ENCODE results near the gene ANGPT4. TPM values are rescaled to one million over a fixed set of nuclear protein-coding genes. Genes with fewer than 3 reads are reported as not detected.

The ANGPT4 gene
- total RNA-seq, 1 experiment from 2014 or later, result 0.20 TPM

- TF ChIP-seq, protein P1, sequence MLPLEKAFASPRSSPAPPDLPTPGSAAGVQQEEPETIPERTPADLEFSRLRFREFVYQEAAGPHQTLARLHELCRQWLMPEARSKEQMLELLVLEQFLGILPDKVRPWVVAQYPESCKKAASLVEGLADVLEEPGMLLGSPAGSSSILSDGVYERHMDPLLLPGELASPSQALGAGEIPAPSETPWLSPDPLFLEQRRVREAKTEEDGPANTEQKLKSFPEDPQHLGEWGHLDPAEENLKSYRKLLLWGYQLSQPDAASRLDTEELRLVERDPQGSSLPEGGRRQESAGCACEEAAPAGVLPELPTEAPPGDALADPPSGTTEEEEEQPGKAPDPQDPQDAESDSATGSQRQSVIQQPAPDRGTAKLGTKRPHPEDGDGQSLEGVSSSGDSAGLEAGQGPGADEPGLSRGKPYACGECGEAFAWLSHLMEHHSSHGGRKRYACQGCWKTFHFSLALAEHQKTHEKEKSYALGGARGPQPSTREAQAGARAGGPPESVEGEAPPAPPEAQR (CRISPR knock-in tag; IDR thresholded peaks at IDR 0.05), result no peak
- TF ChIP-seq EMX1 (CRISPR knock-in tag; IDR thresholded peaks at IDR 0.05) (no peak), IRF2 (CRISPR knock-in tag; IDR thresholded peaks at IDR 0.05; ENCODE audit: borderline replicate concordance, low read depth) (no peak), ATF1 (CRISPR knock-in tag; IDR thresholded peaks at IDR 0.05) (no peak)
Measured at GRCh38 chr20:942611-943010, 26.5 kb upstream of the ANGPT4 start (continued).

DNA sequence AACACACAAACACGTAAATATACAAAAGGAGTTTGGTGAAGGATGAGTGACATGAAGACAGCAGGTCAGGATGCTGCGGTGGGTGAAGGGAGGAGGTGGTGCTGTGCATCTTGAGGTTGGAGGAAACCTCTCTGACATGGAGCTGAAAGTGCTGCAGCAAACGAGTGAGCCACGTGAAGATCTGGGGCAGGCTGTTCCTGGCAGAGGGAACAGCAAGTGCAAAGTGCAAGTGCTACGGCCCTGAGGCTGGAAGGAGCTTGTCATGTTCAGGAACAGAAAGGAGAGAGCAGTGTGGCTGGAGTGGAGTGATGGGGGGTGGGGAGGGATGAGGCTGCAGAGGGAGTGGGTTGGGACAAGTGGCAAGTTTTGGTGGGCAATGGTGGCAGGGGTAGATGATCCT, 24.8 kb upstream of the ANGPT4 start:
- Mint-ChIP-seq H3K4me1 (peaks cover 31% of the 10 kb centered on the region), H3K9me3 (peaks cover 3% of the 10 kb centered on the region), H3K36me3 (no peaks in the 10 kb centered on the region), H3K27ac (no peak overlapping the region), H3K4me3 (no peak overlapping the region), H3K27me3 (ENCODE audit: low read depth) (no peaks in the 10 kb centered on the region; the same call in 1 of the 2 replicates)
- no peak for ATAC-seq
- POLR2A ChIA-PET, result interaction anchor here (0.6 kb wide), 1 partner anchor 82 kb away, joined by 3 read pairs; no protein-coding TSS in a partner anchor
- CTCF ChIA-PET, result no interaction called here
- TF ChIP-seq, protein P2, sequence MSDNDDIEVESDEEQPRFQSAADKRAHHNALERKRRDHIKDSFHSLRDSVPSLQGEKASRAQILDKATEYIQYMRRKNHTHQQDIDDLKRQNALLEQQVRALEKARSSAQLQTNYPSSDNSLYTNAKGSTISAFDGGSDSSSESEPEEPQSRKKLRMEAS (CRISPR knock-in tag; IDR thresholded peaks at IDR 0.05), result no peak
- TF ChIP-seq, protein P3, sequence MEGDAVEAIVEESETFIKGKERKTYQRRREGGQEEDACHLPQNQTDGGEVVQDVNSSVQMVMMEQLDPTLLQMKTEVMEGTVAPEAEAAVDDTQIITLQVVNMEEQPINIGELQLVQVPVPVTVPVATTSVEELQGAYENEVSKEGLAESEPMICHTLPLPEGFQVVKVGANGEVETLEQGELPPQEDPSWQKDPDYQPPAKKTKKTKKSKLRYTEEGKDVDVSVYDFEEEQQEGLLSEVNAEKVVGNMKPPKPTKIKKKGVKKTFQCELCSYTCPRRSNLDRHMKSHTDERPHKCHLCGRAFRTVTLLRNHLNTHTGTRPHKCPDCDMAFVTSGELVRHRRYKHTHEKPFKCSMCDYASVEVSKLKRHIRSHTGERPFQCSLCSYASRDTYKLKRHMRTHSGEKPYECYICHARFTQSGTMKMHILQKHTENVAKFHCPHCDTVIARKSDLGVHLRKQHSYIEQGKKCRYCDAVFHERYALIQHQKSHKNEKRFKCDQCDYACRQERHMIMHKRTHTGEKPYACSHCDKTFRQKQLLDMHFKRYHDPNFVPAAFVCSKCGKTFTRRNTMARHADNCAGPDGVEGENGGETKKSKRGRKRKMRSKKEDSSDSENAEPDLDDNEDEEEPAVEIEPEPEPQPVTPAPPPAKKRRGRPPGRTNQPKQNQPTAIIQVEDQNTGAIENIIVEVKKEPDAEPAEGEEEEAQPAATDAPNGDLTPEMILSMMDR (IDR thresholded peaks at IDR 0.05), result no peak
- TF ChIP-seq, protein P4, sequence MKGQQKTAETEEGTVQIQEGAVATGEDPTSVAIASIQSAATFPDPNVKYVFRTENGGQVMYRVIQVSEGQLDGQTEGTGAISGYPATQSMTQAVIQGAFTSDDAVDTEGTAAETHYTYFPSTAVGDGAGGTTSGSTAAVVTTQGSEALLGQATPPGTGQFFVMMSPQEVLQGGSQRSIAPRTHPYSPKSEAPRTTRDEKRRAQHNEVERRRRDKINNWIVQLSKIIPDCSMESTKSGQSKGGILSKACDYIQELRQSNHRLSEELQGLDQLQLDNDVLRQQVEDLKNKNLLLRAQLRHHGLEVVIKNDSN (CRISPR knock-in tag; IDR thresholded peaks at IDR 0.05), result no peak
- no peak for TF ChIP-seq SMAD3 (CRISPR knock-in tag; IDR thresholded peaks at IDR 0.05; ENCODE audit: borderline replicate concordance)
- no peak for TF ChIP-seq FOXP4 (CRISPR knock-in tag; IDR thresholded peaks at IDR 0.05)
- no peak for TF ChIP-seq MYBL2 (CRISPR knock-in tag; IDR thresholded peaks at IDR 0.05)
- no peak for TF ChIP-seq ZNF263 (CRISPR knock-in tag; IDR thresholded peaks at IDR 0.05; ENCODE audit: low read depth)
- TF ChIP-seq, protein P5, sequence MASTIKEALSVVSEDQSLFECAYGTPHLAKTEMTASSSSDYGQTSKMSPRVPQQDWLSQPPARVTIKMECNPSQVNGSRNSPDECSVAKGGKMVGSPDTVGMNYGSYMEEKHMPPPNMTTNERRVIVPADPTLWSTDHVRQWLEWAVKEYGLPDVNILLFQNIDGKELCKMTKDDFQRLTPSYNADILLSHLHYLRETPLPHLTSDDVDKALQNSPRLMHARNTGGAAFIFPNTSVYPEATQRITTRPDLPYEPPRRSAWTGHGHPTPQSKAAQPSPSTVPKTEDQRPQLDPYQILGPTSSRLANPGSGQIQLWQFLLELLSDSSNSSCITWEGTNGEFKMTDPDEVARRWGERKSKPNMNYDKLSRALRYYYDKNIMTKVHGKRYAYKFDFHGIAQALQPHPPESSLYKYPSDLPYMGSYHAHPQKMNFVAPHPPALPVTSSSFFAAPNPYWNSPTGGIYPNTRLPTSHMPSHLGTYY (CRISPR knock-in tag; IDR thresholded peaks at IDR 0.05), result no peak
- no peak for TF ChIP-seq ESRRA (CRISPR knock-in tag; IDR thresholded peaks at IDR 0.05; ENCODE audit: borderline replicate concordance)
- TF ChIP-seq, protein P6, sequence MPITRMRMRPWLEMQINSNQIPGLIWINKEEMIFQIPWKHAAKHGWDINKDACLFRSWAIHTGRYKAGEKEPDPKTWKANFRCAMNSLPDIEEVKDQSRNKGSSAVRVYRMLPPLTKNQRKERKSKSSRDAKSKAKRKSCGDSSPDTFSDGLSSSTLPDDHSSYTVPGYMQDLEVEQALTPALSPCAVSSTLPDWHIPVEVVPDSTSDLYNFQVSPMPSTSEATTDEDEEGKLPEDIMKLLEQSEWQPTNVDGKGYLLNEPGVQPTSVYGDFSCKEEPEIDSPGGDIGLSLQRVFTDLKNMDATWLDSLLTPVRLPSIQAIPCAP (CRISPR knock-in tag; IDR thresholded peaks at IDR 0.05), result no peak
- no peak for TF ChIP-seq ETV6 (CRISPR knock-in tag; IDR thresholded peaks at IDR 0.05)
- TF ChIP-seq GTF2I (CRISPR knock-in tag; conservative IDR thresholded peaks at IDR 0.05), result no peak
- no peak for DNase-seq (ENCODE audit: low spot score)

GRCh38 chr20:939606-940005, 23.5 kb upstream of the ANGPT4 start:
- H3K27ac Mint-ChIP-seq, result no peak overlapping the region
- ATAC-seq (no peak), DNase-seq (ENCODE audit: low spot score) (no peak)
- H3K36me3 Mint-ChIP-seq, result no peaks in the 10 kb centered on the region
- peaks cover 3% of the 10 kb centered on the region for H3K9me3 Mint-ChIP-seq
- H3K4me3 Mint-ChIP-seq, result no peak overlapping the region
- ChIA-PET CTCF (no interaction called here), POLR2A (no interaction called here)
- no peaks in the 10 kb centered on the region; the same call in 1 of the 2 replicates for H3K27me3 Mint-ChIP-seq (ENCODE audit: low read depth)
- peaks cover 18% of the 10 kb centered on the region for H3K4me1 Mint-ChIP-seq
- no peak for TF ChIP-seq GTF2I (CRISPR knock-in tag; conservative IDR thresholded peaks at IDR 0.05)
- TF ChIP-seq, protein P2 (CRISPR knock-in tag; IDR thresholded peaks at IDR 0.05), result no peak
- no peak for TF ChIP-seq FOXJ3 (CRISPR knock-in tag; IDR thresholded peaks at IDR 0.05; ENCODE audit: borderline replicate concordance)
- TF ChIP-seq, protein P6 (CRISPR knock-in tag; IDR thresholded peaks at IDR 0.05), result no peak
- TF ChIP-seq MYBL2 (CRISPR knock-in tag; IDR thresholded peaks at IDR 0.05), result no peak
- TF ChIP-seq FOXK1 (CRISPR knock-in tag; IDR thresholded peaks at IDR 0.05), result no peak
- TF ChIP-seq ZBTB21 (CRISPR knock-in tag; IDR thresholded peaks at IDR 0.05; ENCODE audit: borderline replicate concordance), result no peak
- no peak for TF ChIP-seq NFATC4 (CRISPR knock-in tag; IDR thresholded peaks at IDR 0.05)
- TF ChIP-seq ELF4 (CRISPR knock-in tag; IDR thresholded peaks at IDR 0.05; ENCODE audit: low read depth), result no peak
- no peak for TF ChIP-seq ZNF121 (CRISPR knock-in tag; IDR thresholded peaks at IDR 0.05)
- no peak for TF ChIP-seq GABPB1 (CRISPR knock-in tag; IDR thresholded peaks at IDR 0.05)
- no peak for TF ChIP-seq TCF7 (CRISPR knock-in tag; IDR thresholded peaks at IDR 0.05; ENCODE audit: low read depth)
- TF ChIP-seq ZNF219 (CRISPR knock-in tag; IDR thresholded peaks at IDR 0.05; ENCODE audit: borderline replicate concordance), result no peak

Data from WTC11 (cell line).